Esophagus (tissue), 2 donors: ENCODE measurements around the gene NHSL1. TPM values are rescaled to one million over a fixed set of nuclear protein-coding genes. Genes with fewer than 3 reads are reported as not detected.
A peak's percentile ranks its signal among the peaks of the same experiment; 100 is the strongest.

ENCODE experiments used
- H3K27ac ChIP-seq, 2 donors: one replicate each; pipeline ENCODE4 v1.5.1; 2013; ENCODE audit warnings: low read depth in 2 of 2, mild to moderate bottlenecking in 2 of 2, inconsistent platforms in 1 of 2, low read length in 1 of 2, moderate library complexity in 1 of 2
- H3K27me3 ChIP-seq, 2 donors: one replicate each; pipeline ENCODE4 v1.6.1; 2013; ENCODE audit warnings: low read length in 2 of 2, control low read depth in 1 of 2, mild to moderate bottlenecking in 1 of 2; ENCODE audit not compliant: insufficient read depth in 2 of 2, control insufficient read depth in 1 of 2
- H3K36me3 ChIP-seq, 2 donors: one replicate each; pipeline ENCODE4 v1.6.1; 2013; ENCODE audit warnings: low read length in 1 of 2; ENCODE audit not compliant: control insufficient read depth in 2 of 2, insufficient read depth in 2 of 2
- H3K4me1 ChIP-seq, 2 donors: one replicate each; pipeline ENCODE4 v1.6.1; 2013; ENCODE audit warnings: low read length in 1 of 2; ENCODE audit not compliant: control insufficient read depth in 2 of 2, insufficient read depth in 2 of 2
- H3K4me3 ChIP-seq, 2 donors: one replicate each; pipeline ENCODE4 v1.5.1; 2013; ENCODE audit warnings: low read length in 2 of 2, mild to moderate bottlenecking in 2 of 2, low read depth in 1 of 2, moderate library complexity in 1 of 2
- H3K9me3 ChIP-seq, 2 donors: one replicate each; pipeline ENCODE4 v1.6.1; 2013; ENCODE audit warnings: mild to moderate bottlenecking in 2 of 2, low read depth in 1 of 2, low read length in 1 of 2, moderate library complexity in 1 of 2; ENCODE audit not compliant: control insufficient read depth in 2 of 2, insufficient read depth in 1 of 2
- WGBS, 2 donors: extraction: QIAGEN DNeasy Blood & Tissue Kit; methylation state at CpG; one replicate each; pipeline ENCODE4 v1.1.7; 2013; 5-methylcytosine and 5-hydroxymethylcytosine counted together
- polyA plus RNA-seq, 2 donors: library from polyadenylated mRNA; stranded (reverse); fragments of 200-250 nt; gene quantifications; one replicate each; pipeline ENCODE4 v1.2.3, GENCODE V29; 2013
- donor health status: healthy with polysubstance abuse.
- donor health status: Bipolar disorder and iron deficiency.

NHSL1 gene
- polyA plus RNA-seq, 2 donors, result 6.5 to 12.9 TPM

GRCh38 chr6:138416206-138416605, 83.1 kb downstream of the NHSL1 start:
- peaks cover 3 to 13% of the 10 kb centered on the region in 2 donors for H3K36me3 ChIP-seq
- H3K4me1 ChIP-seq, result no peaks in the 10 kb centered on the region
- 96 to 97% methylated on average over 4 of the region's 4 CpGs for WGBS, 2 donors
- no peaks in the 10 kb centered on the region for H3K27me3 ChIP-seq
- no peak overlapping the region for H3K27ac ChIP-seq
- H3K4me3 ChIP-seq, result no peak overlapping the region
- no peaks in the 10 kb centered on the region for H3K9me3 ChIP-seq

- Histone ChIP-seq H3K4me1 (no peaks in the 10 kb centered on the region), H3K36me3 (peaks cover 3 to 13% of the 10 kb centered on the region in 2 donors), H3K27ac (no peak overlapping the region), H3K4me3 (no peak overlapping the region), H3K9me3 (no peaks in the 10 kb centered on the region), H3K27me3 (no peaks in the 10 kb centered on the region)
- WGBS, 2 donors, result 80 to 83% methylated on average over 5 of the region's 5 CpGs
Observed at GRCh38 chr6:138415125-138415524, 84.2 kb downstream of the NHSL1 start.

DNA sequence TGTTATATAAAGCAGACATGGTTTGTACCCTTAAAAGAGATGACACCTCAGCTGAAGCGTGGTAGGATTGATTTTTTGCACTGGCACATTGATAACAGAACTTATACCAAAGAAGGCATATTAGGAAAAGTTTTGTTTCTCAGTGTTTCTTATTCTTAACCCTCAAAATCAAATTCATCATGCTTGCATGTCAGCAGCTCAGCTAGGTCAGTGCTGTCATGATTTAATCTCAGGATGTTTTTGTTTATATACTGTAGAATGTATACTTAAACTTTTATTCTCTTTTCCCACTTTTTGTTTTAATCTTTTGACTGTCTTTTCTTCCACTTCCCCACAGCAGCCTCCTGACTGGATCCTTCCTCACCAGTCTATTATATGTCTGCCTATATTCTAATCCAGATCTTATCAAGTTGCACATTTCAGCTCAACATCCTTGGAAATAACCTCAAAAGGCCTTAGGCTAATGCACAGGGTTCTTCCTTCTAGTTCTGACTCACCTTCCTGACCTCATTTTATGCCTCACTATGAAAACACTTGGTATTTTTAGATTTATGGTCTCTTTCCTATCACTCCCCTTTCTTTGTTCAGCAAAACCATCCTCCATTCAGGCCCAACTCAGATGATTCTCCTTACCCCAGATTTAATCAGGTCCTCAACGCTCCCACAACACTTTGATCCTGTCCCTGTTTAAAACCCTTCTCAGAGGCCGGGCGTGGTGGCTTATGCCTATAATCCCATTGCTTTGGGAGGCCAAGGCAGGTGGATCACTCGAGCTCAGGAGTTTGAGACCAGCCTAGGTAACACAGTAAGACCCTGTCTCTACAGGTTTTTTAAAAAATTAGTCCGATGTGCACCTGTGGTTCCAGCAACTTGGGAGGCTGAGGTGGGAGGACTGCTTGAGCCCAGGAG, 88.1 kb downstream of the NHSL1 start:
- no peaks in the 10 kb centered on the region for H3K9me3 ChIP-seq
- H3K4me1 ChIP-seq, result peaks cover 0 to 5% of the 10 kb centered on the region in 2 donors
- peaks cover 6 to 30% of the 10 kb centered on the region in 2 donors for H3K36me3 ChIP-seq
- WGBS, 2 donors, result 66 to 73% methylated on average over 6 of the region's 6 CpGs
- H3K4me3 ChIP-seq, result no peak overlapping the region
- H3K27ac ChIP-seq, result peak overlapping the region; percentile 15 to 64
- no peaks in the 10 kb centered on the region for H3K27me3 ChIP-seq

GRCh38 chr6:138410048-138410735, 89.1 kb downstream of the NHSL1 start:
- no peak overlapping the region for H3K4me3 ChIP-seq
- peak overlapping the region; percentile 15 to 64 for H3K27ac ChIP-seq
- H3K9me3 ChIP-seq, result no peaks in the 10 kb centered on the region
- 69 to 82% methylated on average over 8 of the region's 8 CpGs for WGBS, 2 donors
- peaks cover 6 to 27% of the 10 kb centered on the region in 2 donors for H3K36me3 ChIP-seq
- no peaks in the 10 kb centered on the region for H3K27me3 ChIP-seq
- peaks cover 0 to 5% of the 10 kb centered on the region in 2 donors for H3K4me1 ChIP-seq

GRCh38 chr6:138406443-138406842, 92.9 kb downstream of the NHSL1 start:
- Histone ChIP-seq H3K4me3 (peak overlapping the region in 1 of 2 donors; percentile 31), H3K36me3 (peaks cover 3 to 17% of the 10 kb centered on the region in 2 donors), H3K27me3 (no peaks in the 10 kb centered on the region), H3K9me3 (no peaks in the 10 kb centered on the region), H3K4me1 (peaks cover 0 to 9% of the 10 kb centered on the region in 2 donors), H3K27ac (no peak overlapping the region)
- WGBS, 2 donors, result 69 to 74% methylated on average over 2 of the region's 2 CpGs

- H3K9me3 ChIP-seq, result no peaks in the 10 kb centered on the region
- peak overlapping the region in 1 of 2 donors; percentile 31 for H3K4me3 ChIP-seq
- 86 to 90% methylated on average over 5 of the region's 5 CpGs for WGBS, 2 donors
- H3K4me1 ChIP-seq, result peaks cover 0 to 9% of the 10 kb centered on the region in 2 donors
- H3K36me3 ChIP-seq, result peaks cover 3 to 17% of the 10 kb centered on the region in 2 donors
- H3K27ac ChIP-seq, result peak overlapping the region; percentile 5 to 8
- H3K27me3 ChIP-seq, result no peaks in the 10 kb centered on the region
Observed at GRCh38 chr6:138405816-138406413, 93.4 kb downstream of the NHSL1 start.

DNA sequence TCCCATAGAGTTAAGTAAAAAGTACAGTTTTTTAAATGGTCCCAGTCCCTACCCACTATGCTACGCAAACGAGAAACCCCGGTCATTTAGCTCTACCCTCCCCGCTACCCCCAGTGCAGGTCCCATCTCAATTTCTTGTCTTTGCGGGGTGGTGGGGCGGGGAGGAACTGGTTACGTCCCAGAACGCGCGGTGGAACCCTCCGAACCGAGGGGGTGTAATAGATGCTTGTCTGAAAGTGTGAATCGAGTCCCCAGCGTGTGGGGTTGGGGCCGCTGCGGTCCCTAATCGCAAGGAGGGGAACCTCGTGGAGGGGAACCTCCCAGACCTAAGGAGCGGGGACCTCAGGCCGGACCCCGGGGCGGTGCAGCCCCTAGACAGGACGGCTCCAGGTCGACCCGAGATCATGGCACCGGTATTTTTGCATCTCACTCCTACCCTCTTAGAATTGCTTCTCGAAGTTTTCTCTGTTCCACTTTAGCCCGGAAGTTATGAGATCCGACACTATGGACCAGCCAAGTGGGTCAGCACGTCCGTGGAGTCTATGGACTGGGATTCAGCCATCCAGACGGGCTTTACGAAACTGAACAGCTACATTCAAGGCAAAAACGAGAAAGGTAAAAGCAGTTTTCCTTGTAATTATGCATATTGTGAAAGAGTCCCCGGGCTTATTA, 94.5 kb downstream of the NHSL1 start:
- H3K4me3 ChIP-seq, result peak overlapping the region; percentile 81 to 88
- H3K27me3 ChIP-seq, result no peaks in the 10 kb centered on the region
- H3K27ac ChIP-seq, result peak overlapping the region; percentile 88 to 93
- H3K36me3 ChIP-seq, result peaks cover 3 to 16% of the 10 kb centered on the region in 2 donors
- WGBS, 2 donors, result 4 to 5% methylated on average over 35 of the region's 35 CpGs
- H3K4me1 ChIP-seq, result peaks cover 0 to 9% of the 10 kb centered on the region in 2 donors
- H3K9me3 ChIP-seq, result no peaks in the 10 kb centered on the region

- Histone ChIP-seq H3K9me3 (no peaks in the 10 kb centered on the region), H3K36me3 (peaks cover 0 to 12% of the 10 kb centered on the region in 2 donors), H3K4me1 (peaks cover 0 to 9% of the 10 kb centered on the region in 2 donors), H3K4me3 (peak within 1 kb of the TSS; percentile 81 to 88), H3K27me3 (no peaks in the 10 kb centered on the region), H3K27ac (peak within 1 kb of the TSS; percentile 91 to 93)
- 0% methylated on average over 86 to 92 of the region's 92 CpGs for WGBS, 2 donors
Observed at GRCh38 chr6:138403801-138404665, 95.3 kb downstream of the NHSL1 start, which contains the start of gene HEBP2. TSS of gene HEBP2 (plus strand) at chr6:138404223. CDS start at chr6:138404496, 273 bp downstream.
